ENCODE measurements around the gene PRKCE. TPM values are rescaled to one million over a fixed set of nuclear protein-coding genes. Genes with fewer than 3 reads are reported as not detected.

PRKCE gene
- total RNA-seq, 1 donor from 2014 or later: 85.0 TPM

DNA sequence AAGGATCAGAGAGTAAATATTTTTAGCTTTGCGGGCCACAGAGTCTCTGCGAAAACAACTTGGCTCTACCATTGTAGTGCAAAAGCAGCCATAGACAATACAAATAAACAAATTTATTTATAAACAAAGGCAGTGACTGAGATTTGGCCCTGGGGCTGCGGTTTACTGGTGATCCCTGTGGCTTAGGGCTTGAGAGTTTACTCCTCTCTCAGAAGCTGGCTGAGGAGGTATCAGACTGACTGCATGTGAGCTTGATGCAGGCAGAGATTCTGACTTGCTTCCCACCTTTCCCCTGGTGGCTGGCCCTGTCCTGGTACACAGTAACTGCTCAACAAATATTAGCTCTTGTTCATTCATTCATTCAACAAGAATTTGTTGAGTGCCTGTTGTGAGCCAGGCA lies 81.5 kb downstream of the PRKCE start:
- no peak for ATAC-seq
- TF ChIP-seq, protein P1, sequence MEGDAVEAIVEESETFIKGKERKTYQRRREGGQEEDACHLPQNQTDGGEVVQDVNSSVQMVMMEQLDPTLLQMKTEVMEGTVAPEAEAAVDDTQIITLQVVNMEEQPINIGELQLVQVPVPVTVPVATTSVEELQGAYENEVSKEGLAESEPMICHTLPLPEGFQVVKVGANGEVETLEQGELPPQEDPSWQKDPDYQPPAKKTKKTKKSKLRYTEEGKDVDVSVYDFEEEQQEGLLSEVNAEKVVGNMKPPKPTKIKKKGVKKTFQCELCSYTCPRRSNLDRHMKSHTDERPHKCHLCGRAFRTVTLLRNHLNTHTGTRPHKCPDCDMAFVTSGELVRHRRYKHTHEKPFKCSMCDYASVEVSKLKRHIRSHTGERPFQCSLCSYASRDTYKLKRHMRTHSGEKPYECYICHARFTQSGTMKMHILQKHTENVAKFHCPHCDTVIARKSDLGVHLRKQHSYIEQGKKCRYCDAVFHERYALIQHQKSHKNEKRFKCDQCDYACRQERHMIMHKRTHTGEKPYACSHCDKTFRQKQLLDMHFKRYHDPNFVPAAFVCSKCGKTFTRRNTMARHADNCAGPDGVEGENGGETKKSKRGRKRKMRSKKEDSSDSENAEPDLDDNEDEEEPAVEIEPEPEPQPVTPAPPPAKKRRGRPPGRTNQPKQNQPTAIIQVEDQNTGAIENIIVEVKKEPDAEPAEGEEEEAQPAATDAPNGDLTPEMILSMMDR (IDR thresholded peaks at IDR 0.05): no peak
- no peaks in the 10 kb centered on the region for H3K9me3 ChIP-seq
- H3K27me3 ChIP-seq (ENCODE audit: low read depth): no peaks in the 10 kb centered on the region
- no peak for DNase-seq
- intact Hi-C loops (cut with DNase I): no loop called here
- H3K4me3 ChIP-seq: no peak overlapping the region
- peaks cover 4% of the 10 kb centered on the region for H3K36me3 ChIP-seq
- peaks cover 12% of the 10 kb centered on the region for H3K4me1 ChIP-seq
- H3K27ac ChIP-seq: no peak overlapping the region

DNA sequence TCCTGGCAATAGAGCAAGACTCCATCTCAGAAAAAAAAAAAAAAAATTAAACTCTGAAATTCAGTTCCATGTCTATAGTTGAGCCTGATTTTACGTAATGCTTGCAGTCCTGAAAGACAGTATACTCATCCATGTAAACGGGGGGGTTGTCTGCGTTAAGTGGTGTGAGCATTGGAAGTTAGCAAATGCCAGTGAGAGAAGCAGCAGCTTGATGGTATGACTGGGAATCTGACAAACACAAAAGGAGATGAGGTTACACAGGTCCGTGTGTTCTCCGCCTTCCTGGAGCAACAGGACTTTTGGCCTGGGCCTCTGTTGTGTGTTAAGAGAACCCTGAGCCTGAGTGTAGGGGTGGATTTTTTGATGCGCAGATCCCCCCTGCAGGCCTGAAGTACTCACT lies 82.9 kb downstream of the PRKCE start:
- TF ChIP-seq, protein P1 (IDR thresholded peaks at IDR 0.05): no peak
- Histone ChIP-seq H3K27ac (no peak overlapping the region), H3K9me3 (no peaks in the 10 kb centered on the region), H3K36me3 (peaks cover 4% of the 10 kb centered on the region), H3K27me3 (ENCODE audit: low read depth) (no peaks in the 10 kb centered on the region), H3K4me1 (peaks cover 13% of the 10 kb centered on the region), H3K4me3 (no peak overlapping the region)
- ATAC-seq (no peak), DNase-seq (no peak)
- intact Hi-C loops (cut with DNase I): no loop called here

DNA sequence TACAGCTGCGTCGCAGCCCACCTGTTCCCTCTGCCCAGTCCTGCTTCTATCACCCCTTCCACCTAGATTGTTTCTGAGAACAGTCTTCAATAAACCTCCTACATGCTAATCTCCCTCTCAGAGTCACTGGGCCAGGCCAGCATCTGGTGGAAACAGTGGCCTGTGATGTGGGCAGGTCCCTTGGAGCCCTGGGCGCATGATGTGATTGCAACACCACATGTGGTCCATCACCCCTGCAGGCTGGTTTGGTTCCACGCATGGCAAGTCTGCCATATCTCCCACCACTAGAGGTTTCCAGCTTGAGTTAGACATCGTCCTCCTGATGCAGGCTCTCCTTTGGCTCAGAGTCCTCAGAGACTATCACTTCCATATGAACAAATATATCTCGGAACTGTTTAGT lies 83.5 kb downstream of the PRKCE start:
- no peak overlapping the region for H3K4me3 ChIP-seq
- no peak for DNase-seq
- TF ChIP-seq, protein P1 (IDR thresholded peaks at IDR 0.05): no peak
- peaks cover 13% of the 10 kb centered on the region for H3K4me1 ChIP-seq
- peaks cover 4% of the 10 kb centered on the region for H3K36me3 ChIP-seq
- no peaks in the 10 kb centered on the region for H3K9me3 ChIP-seq
- H3K27ac ChIP-seq: no peak overlapping the region
- ATAC-seq: no peak
- H3K27me3 ChIP-seq (ENCODE audit: low read depth): no peaks in the 10 kb centered on the region
- intact Hi-C loops (cut with DNase I): no loop called here

DNA sequence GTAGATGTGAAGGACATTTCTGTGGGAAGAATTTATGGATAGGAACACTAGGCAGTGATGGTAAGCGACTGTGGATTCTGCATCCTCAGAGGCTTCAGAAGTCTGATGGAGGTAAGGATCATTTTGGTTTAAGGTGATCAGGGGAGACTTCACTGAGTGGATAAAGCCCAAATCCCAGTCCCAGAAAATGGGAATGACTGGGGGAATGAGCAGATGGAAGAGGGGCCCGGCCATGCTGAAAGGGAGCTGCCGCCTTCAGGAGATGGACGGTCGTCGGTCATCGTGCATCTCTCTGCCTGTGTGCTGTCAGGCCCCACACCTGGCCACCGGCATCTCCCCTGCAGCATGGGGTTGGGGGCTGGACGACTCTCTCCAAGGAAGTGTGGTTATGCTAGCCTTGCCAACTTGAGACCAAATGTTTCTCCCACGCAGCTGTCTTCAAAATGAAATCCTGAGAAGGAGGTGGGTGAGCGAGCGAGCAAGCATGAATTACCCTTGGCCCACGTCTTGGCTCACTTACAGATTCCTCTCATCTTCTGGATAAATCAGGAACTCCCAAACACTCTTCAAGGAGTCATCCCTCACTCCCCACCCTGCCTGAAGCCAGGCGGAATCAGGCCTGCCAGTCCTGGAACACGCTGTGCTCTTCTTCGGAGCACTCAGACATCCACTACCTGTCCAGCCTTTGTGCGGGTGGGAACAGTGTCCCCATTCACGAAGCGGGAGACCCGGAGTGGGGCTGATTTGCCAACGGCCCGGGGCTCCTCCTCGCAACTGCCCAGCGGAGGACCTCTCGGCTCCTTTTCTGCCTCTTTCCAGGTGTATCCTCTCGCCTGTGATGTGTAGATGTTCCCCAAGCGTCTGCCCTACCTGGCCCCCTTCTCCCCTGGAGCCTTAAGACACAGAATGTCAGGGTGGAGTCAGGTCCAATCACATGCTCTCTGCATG lies 85.6 kb downstream of the PRKCE start:
- H3K27me3 ChIP-seq (ENCODE audit: low read depth): no peaks in the 10 kb centered on the region
- H3K9me3 ChIP-seq: no peaks in the 10 kb centered on the region
- no peak overlapping the region for H3K27ac ChIP-seq
- H3K4me3 ChIP-seq: no peak overlapping the region
- intact Hi-C loops (cut with DNase I): no loop called here
- DNase-seq (no peak), ATAC-seq (no peak)
- H3K4me1 ChIP-seq: peaks cover 11% of the 10 kb centered on the region
- H3K36me3 ChIP-seq: peaks cover 4% of the 10 kb centered on the region
- TF ChIP-seq, protein P1 (IDR thresholded peaks at IDR 0.05): no peak

DNA sequence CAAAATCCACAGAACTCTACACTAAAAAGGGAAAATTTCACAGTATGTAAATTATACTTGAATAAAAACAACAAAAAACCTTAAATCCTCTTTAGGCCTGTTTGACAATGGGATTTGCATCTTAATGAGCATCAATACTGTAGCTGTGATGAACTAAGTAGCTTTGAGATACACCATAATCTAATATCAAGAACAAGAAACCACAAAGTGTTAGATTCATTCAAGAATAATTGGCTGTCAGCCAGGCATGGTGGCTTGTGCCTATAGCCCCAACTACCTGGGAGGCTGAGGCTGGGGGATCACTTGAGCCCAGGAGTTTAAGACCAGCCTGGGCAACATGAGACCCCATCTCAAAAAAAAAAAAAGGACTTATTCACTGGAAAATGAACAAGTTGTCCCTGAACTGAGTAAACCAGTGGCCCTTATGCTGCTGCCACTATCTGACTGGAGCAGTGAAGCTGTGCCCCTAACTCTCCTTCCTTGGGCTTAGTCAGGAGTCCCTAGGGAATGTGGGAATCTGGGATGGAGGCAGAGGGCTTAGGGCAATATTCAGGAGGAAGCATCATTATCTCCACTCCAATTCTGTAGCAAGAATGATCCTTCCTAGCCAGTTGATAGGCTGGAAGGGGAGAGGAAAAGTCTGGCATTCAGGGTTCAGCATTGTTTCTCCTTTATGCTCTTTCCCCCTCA lies 88.5 kb downstream of the PRKCE start:
- peaks cover 19% of the 10 kb centered on the region for H3K4me1 ChIP-seq
- ATAC-seq: no peak
- H3K9me3 ChIP-seq: no peaks in the 10 kb centered on the region
- no peak overlapping the region for H3K4me3 ChIP-seq
- DNase-seq: no peak
- intact Hi-C loops (cut with DNase I): no loop called here
- TF ChIP-seq, protein P1 (IDR thresholded peaks at IDR 0.05): no peak
- H3K27ac ChIP-seq: no peak overlapping the region
- H3K27me3 ChIP-seq (ENCODE audit: low read depth): no peaks in the 10 kb centered on the region
- H3K36me3 ChIP-seq: peaks cover 4% of the 10 kb centered on the region
